ENCODE results near the gene KCNAB1.

Gene KCNAB1

DNA sequence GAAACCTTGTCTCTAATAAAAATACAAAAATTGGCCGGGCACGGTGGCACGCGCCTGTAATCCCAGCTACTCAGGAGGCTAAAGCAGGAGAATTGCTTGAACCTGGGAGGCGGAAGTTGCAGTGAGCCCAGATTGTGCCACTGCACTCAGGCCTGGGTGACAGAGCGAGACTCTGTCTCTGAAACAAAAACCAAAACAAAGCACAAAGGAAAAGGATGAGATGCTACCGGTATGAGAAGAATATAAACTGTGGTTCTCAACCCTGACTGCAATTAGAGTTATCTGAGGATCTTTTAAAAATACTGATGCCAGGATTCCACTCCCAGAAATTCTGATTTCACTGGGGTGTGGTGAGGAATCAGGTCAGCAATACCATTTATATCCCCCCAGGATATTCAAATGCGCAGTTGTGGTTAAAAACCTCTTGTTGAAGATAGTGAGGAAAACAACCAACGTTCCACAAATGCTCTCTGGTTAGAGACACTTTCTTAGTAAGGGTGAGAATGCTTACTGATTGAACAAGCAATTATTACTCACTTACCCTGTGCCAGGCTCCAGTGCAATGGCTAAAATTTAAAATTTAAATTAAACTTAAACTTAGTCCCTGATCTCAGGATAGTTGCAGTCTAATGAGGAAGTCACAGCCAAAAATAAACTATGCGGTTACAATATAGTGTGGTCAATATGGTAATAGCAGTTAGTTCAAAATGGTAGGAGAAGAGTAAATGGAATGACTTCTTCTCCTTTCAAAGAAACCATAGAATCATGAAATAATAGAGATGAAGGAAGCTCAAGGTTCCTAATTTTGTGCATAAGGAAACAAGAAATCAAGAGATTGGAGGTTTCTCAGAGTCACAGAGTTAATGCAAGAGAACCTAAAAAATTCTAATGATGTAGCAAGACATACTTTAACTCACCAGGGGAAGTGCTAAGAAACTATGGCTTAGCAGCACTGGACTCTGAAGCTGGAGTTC, 325.0 kb downstream of the KCNAB1 start:
- intact Hi-C loops (cut with DNase I; ENCODE audit: low total_unique reads): no loop called here
- Histone ChIP-seq H3K4me1 (peaks cover 0 to 36% (median 3%) of the 10 kb centered on the region in 4 donors), H3K36me3 (no peaks in the 10 kb centered on the region), H3K27me3 (no peaks in the 10 kb centered on the region), H3K4me3 (no peak overlapping the region), H3K27ac (no peak overlapping the region), H3K9me3 (no peaks in the 10 kb centered on the region)
- no peak for DNase-seq
- TF ChIP-seq, protein P1, sequence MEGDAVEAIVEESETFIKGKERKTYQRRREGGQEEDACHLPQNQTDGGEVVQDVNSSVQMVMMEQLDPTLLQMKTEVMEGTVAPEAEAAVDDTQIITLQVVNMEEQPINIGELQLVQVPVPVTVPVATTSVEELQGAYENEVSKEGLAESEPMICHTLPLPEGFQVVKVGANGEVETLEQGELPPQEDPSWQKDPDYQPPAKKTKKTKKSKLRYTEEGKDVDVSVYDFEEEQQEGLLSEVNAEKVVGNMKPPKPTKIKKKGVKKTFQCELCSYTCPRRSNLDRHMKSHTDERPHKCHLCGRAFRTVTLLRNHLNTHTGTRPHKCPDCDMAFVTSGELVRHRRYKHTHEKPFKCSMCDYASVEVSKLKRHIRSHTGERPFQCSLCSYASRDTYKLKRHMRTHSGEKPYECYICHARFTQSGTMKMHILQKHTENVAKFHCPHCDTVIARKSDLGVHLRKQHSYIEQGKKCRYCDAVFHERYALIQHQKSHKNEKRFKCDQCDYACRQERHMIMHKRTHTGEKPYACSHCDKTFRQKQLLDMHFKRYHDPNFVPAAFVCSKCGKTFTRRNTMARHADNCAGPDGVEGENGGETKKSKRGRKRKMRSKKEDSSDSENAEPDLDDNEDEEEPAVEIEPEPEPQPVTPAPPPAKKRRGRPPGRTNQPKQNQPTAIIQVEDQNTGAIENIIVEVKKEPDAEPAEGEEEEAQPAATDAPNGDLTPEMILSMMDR (IDR thresholded peaks at IDR 0.05): no peak

DNA sequence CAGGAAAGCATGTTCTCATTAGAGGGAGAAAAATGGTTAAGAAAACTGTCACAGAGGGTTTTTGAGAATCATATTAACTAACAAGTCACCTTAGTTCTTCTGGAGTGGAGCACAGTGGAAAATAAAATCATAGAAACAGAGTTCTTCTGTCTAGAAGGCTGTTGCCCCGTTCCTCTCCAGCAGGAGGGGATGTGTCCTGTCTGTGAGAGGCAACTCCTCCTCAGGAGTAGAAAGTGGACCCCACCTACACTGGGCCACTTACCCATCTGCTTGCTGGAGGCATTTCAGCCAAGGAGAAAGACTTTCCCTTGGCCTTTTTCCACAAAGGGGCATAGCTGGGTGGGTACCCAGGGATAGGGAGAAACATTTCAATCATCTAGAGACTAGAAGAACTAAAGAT, 327.9 kb downstream of the KCNAB1 start:
- Histone ChIP-seq H3K27me3 (no peaks in the 10 kb centered on the region), H3K27ac (no peak overlapping the region), H3K4me1 (peaks cover 0 to 32% (median 3%) of the 10 kb centered on the region in 4 donors), H3K4me3 (no peak overlapping the region), H3K9me3 (no peaks in the 10 kb centered on the region), H3K36me3 (no peaks in the 10 kb centered on the region)
- TF ChIP-seq, protein P1 (IDR thresholded peaks at IDR 0.05): no peak
- DNase-seq: no peak
- intact Hi-C loops (cut with DNase I; ENCODE audit: low total_unique reads): no loop called here

DNA sequence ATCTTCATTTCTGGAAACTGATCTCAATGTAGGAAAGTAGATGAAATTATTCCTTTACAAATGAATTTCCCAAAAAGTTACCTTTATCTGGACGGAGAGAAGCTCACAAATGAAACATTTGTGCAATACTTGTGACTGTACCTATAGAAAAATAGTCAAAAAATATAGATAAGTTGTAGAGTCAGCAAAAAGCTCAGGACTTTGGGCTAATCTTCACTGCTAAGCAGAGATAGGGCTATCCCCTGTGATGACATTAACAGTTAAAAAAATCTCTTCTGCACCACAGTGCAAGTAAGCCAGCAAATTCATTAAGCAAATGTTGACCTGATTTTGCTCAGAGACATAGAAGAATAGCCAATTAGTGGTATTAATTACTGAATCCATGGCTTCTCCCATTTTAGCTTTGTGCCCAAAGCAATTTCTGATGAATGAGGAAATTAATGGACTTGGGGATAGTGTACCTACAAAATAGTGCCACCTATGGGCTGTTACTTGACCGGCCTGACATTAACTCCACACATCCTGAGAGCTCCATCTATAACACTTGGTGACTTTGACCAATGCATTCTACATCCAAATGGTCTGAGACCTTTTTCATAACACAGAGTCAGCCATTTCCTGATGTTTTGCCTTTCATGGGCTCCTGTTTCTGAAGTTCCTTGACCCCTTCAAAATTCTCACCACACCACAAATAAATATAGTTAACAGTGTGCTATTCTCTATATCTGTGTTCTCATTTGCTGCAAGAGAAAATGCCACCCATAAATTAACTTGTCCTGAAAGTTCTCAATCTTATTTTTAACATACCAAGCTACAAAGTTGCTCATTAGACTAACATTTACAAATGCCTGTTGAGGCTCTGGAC, 329.6 kb downstream of the KCNAB1 start:
- Histone ChIP-seq H3K4me1 (peaks cover 0 to 26% (median 0%) of the 10 kb centered on the region in 4 donors), H3K27me3 (no peaks in the 10 kb centered on the region), H3K4me3 (no peak overlapping the region), H3K36me3 (no peaks in the 10 kb centered on the region), H3K27ac (no peak overlapping the region), H3K9me3 (no peaks in the 10 kb centered on the region)
- TF ChIP-seq, protein P1 (IDR thresholded peaks at IDR 0.05): peak; percentile 35 to 39
- intact Hi-C loops (cut with DNase I; ENCODE audit: low total_unique reads): no loop called here
- no peak for DNase-seq

DNA sequence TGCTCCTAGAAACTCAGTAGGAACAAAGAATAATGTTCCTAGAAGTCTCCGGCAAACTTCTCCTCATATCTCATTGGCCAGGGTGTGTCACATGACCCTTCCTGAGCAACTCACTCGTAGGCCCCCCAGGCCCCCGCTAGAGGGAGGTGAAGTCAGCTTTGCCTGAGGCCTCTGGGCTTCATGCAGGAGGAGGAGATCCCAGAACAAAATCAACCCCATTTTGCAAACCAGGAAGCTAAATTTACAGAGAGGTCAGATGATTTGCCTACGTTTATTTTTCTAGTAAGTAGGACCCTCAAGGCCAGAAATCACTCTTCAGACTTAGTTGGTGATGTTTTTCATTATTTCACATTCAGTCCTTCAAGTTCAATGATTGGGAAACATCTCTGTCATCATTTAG, 335.5 kb downstream of the KCNAB1 start:
- Histone ChIP-seq H3K27ac (peak overlapping the region in 1 of 2 donors; percentile 17), H3K4me1 (peaks cover 0 to 35% (median 22%) of the 10 kb centered on the region in 4 donors), H3K9me3 (no peaks in the 10 kb centered on the region), H3K27me3 (no peaks in the 10 kb centered on the region), H3K4me3 (no peak overlapping the region), H3K36me3 (peaks cover 0 to 9% (median 5%) of the 10 kb centered on the region in 3 donors)
- TF ChIP-seq, protein P1 (IDR thresholded peaks at IDR 0.05): no peak
- intact Hi-C loops (cut with DNase I; ENCODE audit: low total_unique reads): no loop called here
- DNase-seq: no peak

DNA sequence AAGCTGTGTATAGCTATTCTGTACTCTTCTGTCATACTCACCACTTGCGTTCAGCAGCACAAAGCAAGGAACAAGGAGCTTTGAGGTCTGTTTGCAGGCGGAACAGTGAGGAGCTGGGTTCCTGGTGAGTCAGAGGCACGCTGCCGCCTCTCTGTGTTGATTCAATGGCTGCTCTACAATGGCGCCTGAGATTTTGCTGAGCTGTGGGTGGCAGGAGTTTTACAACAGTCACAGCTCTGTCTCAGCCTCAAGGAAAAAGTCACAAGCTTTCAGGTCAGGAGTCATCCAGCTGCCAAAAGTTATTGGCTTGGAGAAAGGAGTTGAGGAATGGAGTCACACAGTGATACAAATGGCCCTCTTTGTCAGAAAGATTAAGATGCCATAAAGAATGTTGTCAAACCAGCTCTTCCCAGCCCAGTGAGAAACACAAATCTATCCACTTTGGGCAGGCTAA, 336.4 kb downstream of the KCNAB1 start:
- Histone ChIP-seq H3K27ac (peak overlapping the region in 1 of 2 donors; percentile 17), H3K4me3 (no peak overlapping the region), H3K4me1 (peaks cover 0 to 41% (median 23%) of the 10 kb centered on the region in 4 donors), H3K9me3 (no peaks in the 10 kb centered on the region), H3K36me3 (peaks cover 0 to 9% (median 5%) of the 10 kb centered on the region in 3 donors), H3K27me3 (no peaks in the 10 kb centered on the region)
- TF ChIP-seq, protein P1 (IDR thresholded peaks at IDR 0.05): no peak
- DNase-seq: peak in 1 of 2 donors; percentile 67
- intact Hi-C loops (cut with DNase I; ENCODE audit: low total_unique reads): no loop called here

Measured in tibial artery (tissue), 4 donors.